ENCODE results near the gene P2RY10.
"Not testable (repeated sequence)": the region's sequence is repeated elsewhere in the genome, so short reads cannot be mapped to it uniquely, and the experiment has no call there.

Gene P2RY10

GRCh38 chrX:78964598-78964997 is 19.4 kb downstream of the P2RY10 start:
- no peak for DNase-seq
- Mint-ChIP-seq H3K9me3 (peaks cover 9% of the 10 kb centered on the region), H3K27me3 (no peaks in the 10 kb centered on the region), H3K4me3 (no peak overlapping the region), H3K36me3 (peaks cover 47% of the 10 kb centered on the region), H3K4me1 (peaks cover 21% of the 10 kb centered on the region), H3K27ac (no peak overlapping the region)
- CTCF ChIA-PET, result interaction anchor here (0.7 kb wide), 1 partner anchor 485 kb away, joined by 3 read pairs; no protein-coding TSS in a partner anchor

- H3K4me3 Mint-ChIP-seq, result no peak overlapping the region
- no peaks in the 10 kb centered on the region for H3K36me3 Mint-ChIP-seq
- CTCF ChIA-PET, result no interaction called here
- peaks cover 7% of the 10 kb centered on the region for H3K4me1 Mint-ChIP-seq
- DNase-seq, result no peak
- no peak overlapping the region for H3K27ac Mint-ChIP-seq
- no peaks in the 10 kb centered on the region for H3K27me3 Mint-ChIP-seq
- H3K9me3 Mint-ChIP-seq, result peaks cover 2% of the 10 kb centered on the region
Measured at GRCh38 chrX:78979789-78980464, 34.7 kb downstream of the P2RY10 start.

- Mint-ChIP-seq H3K27ac (no peak overlapping the region), H3K27me3 (no peaks in the 10 kb centered on the region), H3K36me3 (no peaks in the 10 kb centered on the region), H3K9me3 (peaks cover 18% of the 10 kb centered on the region), H3K4me1 (no peaks in the 10 kb centered on the region), H3K4me3 (no peak overlapping the region)
- no peak for DNase-seq
- CTCF ChIA-PET, result no interaction called here
Measured at GRCh38 chrX:78989349-78989748, 44.2 kb downstream of the P2RY10 start.

GRCh38 chrX:78997870-78998558 is 52.8 kb downstream of the P2RY10 start:
- Mint-ChIP-seq H3K4me1 (peaks cover 5% of the 10 kb centered on the region), H3K9me3 (peaks cover 7% of the 10 kb centered on the region), H3K4me3 (no peak overlapping the region), H3K27ac (no peak overlapping the region), H3K36me3 (no peaks in the 10 kb centered on the region), H3K27me3 (no peaks in the 10 kb centered on the region)
- CTCF ChIA-PET, result no interaction called here
- peak; percentile 20 for DNase-seq

- DNase-seq, H3K4me3 Mint-ChIP-seq, H3K27ac Mint-ChIP-seq, H3K27me3 Mint-ChIP-seq, H3K36me3 Mint-ChIP-seq, H3K4me1 Mint-ChIP-seq, CTCF ChIA-PET, H3K9me3 Mint-ChIP-seq: not testable (repeated sequence)
Measured at GRCh38 chrX:79007540-79007939, 62.3 kb downstream of the P2RY10 start.
